Mesenchymal stem cell (in vitro differentiated cells and primary cell): ENCODE results near the gene TMUB1.
A peak's percentile ranks its signal among the peaks of the same experiment; 100 is the strongest.

Experiments
- DNase-seq: peaks from one replicate; pipeline ENCODE4 v3.0.0-alpha.2; 2013
- H2AFZ ChIP-seq: one replicate; pipeline ENCODE4 v1.6.1; 2013; ENCODE audit warnings: low read depth, mild to moderate bottlenecking, control low read depth, inconsistent platforms, low read length, moderate library complexity
- H2AK5ac ChIP-seq: 2 replicates; pipeline ENCODE4 v1.6.1; 2013; ENCODE audit warnings: low read length, moderate library complexity, mild to moderate bottlenecking, inconsistent platforms; ENCODE audit not compliant: severe bottlenecking
- H2BK120ac ChIP-seq: one replicate; pipeline ENCODE4 v1.6.1; 2013; ENCODE audit warnings: low read depth, mild to moderate bottlenecking, inconsistent platforms, low read length, moderate library complexity
- H2BK12ac ChIP-seq, 2 experiments: one replicate each; pipeline ENCODE4 v1.6.1; 2013; ENCODE audit warnings: inconsistent platforms in 2 of 2, low read length in 2 of 2, mild to moderate bottlenecking in 2 of 2, moderate library complexity in 2 of 2, control low read depth in 1 of 2
- H2BK15ac ChIP-seq: one replicate; pipeline ENCODE4 v1.6.1; 2013; ENCODE audit warnings: mild to moderate bottlenecking, low read depth, inconsistent platforms; ENCODE audit not compliant: poor library complexity, severe bottlenecking
- H2BK5ac ChIP-seq: 2 replicates; pipeline ENCODE4 v1.6.1; 2013; ENCODE audit warnings: low read depth, mild to moderate bottlenecking, low read length, control low read depth, inconsistent platforms; ENCODE audit not compliant: poor library complexity, severe bottlenecking
- H3K14ac ChIP-seq, 2 experiments: one replicate each; pipeline ENCODE4 v1.6.1; 2013; ENCODE audit warnings: inconsistent platforms in 2 of 2, low read length in 2 of 2, control low read depth in 1 of 2, mild to moderate bottlenecking in 1 of 2, moderate library complexity in 1 of 2
- H3K18ac ChIP-seq, 2 experiments: one replicate each; pipeline ENCODE4 v1.6.1; 2013; ENCODE audit warnings: inconsistent platforms in 2 of 2, low read length in 2 of 2, control low read depth in 1 of 2, low read depth in 1 of 2, mild to moderate bottlenecking in 1 of 2
- H3K23ac ChIP-seq, 2 experiments: one replicate each; pipeline ENCODE4 v1.6.1; 2013; ENCODE audit warnings: inconsistent platforms in 2 of 2, low read length in 2 of 2, mild to moderate bottlenecking in 2 of 2, moderate library complexity in 2 of 2, control low read depth in 1 of 2
- H3K27ac ChIP-seq: 2 replicates; pipeline ENCODE4 v1.5.1; 2013; ENCODE audit warnings: mild to moderate bottlenecking, moderate library complexity, low read length, control low read depth, inconsistent platforms; ENCODE audit not compliant: poor library complexity, severe bottlenecking
- H3K27me3 ChIP-seq, 2 experiments: 2 replicates each; pipeline versions ENCODE4 v1.6.1 to v1.7.0; 2013; ENCODE audit warnings: low read length in 2 of 2, mild to moderate bottlenecking in 2 of 2, moderate library complexity in 2 of 2, control low read depth in 1 of 2, inconsistent platforms in 1 of 2; ENCODE audit not compliant: control insufficient read depth in 1 of 2, insufficient read depth in 1 of 2
- H3K36me3 ChIP-seq, 2 experiments: 2 replicates each; pipeline versions ENCODE4 v1.6.1 to v1.7.0; 2013; ENCODE audit warnings: low read length in 2 of 2, control low read depth in 1 of 2, inconsistent platforms in 1 of 2, low read depth in 1 of 2, mild to moderate bottlenecking in 1 of 2; ENCODE audit not compliant: insufficient read depth in 2 of 2, control insufficient read depth in 1 of 2
- H3K4ac ChIP-seq, 2 experiments: one replicate each; pipeline ENCODE4 v1.6.1; 2013; ENCODE audit warnings: inconsistent platforms in 2 of 2, low read length in 2 of 2, mild to moderate bottlenecking in 2 of 2, moderate library complexity in 2 of 2, control low read depth in 1 of 2, low read depth in 1 of 2
- H3K4me1 ChIP-seq: 2 replicates; pipeline ENCODE4 v1.6.1; 2013; ENCODE audit warnings: low read depth, low read length, control low read depth; ENCODE audit not compliant: control insufficient read depth, insufficient read depth
- H3K4me2 ChIP-seq: 2 replicates; pipeline ENCODE4 v1.6.1; 2013; ENCODE audit warnings: low read length, mild to moderate bottlenecking, inconsistent platforms; ENCODE audit not compliant: poor library complexity, severe bottlenecking
- H3K4me3 ChIP-seq, 2 experiments: 2 replicates each; pipeline versions ENCODE4 v1.5.1 to v1.7.0; 2013; ENCODE audit warnings: low read length in 2 of 2, mild to moderate bottlenecking in 2 of 2, control low read depth in 1 of 2, low read depth in 1 of 2; ENCODE audit not compliant: insufficient read depth in 1 of 2
- H3K79me1 ChIP-seq: replicated peaks from 2 replicates; pipeline ENCODE4 v1.6.1; 2013; ENCODE audit warnings: mild to moderate bottlenecking, control low read depth, low read length, inconsistent platforms; ENCODE audit not compliant: poor library complexity, severe bottlenecking
- H3K9ac ChIP-seq: 2 replicates; pipeline ENCODE4 v1.7.0; 2013; ENCODE audit warnings: mild to moderate bottlenecking, low read length, moderate library complexity
- H3K9me3 ChIP-seq: 2 replicates; pipeline ENCODE4 v1.7.0; 2013; ENCODE audit warnings: mild to moderate bottlenecking, low read length; ENCODE audit not compliant: control insufficient read depth
- H4K8ac ChIP-seq: one replicate; pipeline ENCODE4 v1.6.1; 2013; ENCODE audit warnings: inconsistent platforms, mild to moderate bottlenecking, low read length, moderate library complexity
- H4K91ac ChIP-seq: one replicate; pipeline ENCODE4 v1.6.1; 2013; ENCODE audit warnings: mild to moderate bottlenecking, low read length, inconsistent platforms
- WGBS: methylation state at CpG from one replicate; pipeline ENCODE4 v1.1.7; 2013; ENCODE audit warnings: mixed read lengths; 5-methylcytosine and 5-hydroxymethylcytosine counted together

Gene TMUB1

DNA sequence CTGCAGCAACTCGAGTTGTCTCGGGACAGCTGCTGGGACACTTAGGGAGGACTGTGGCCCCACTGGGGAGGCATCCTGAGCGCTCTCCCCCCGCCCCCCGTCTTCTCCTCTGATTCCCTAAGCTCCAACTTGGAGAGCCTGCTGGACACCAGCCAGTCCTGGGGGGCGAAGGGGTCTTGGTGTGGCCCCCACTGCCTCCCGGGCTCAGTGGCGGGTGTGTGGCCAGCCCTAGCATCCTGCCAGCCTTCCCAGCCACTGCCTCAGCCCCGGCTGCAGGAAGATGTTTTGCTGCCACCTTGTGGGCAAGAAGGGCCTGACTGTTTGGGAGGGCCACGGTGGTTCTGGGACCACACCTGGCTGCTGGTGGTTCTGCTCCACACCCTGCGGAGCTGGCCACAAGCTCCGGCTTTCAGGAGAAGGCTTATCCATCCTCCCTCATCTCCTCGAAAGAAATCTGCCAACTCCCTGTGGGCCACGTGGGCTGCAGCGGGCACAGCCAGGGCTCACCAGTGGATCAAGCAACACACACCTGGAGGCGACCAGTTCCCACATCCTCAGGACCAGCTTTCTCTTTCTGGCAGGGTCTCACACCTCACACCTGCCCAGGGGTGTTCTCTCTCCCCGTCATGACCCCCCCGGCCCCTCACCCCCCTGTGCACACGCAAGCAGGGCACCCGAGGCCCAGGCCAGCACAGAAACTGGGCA is 27.8 kb upstream of the TMUB1 start:
- H3K79me1 ChIP-seq = peaks cover 49% of the 10 kb centered on the region
- H3K14ac ChIP-seq = no peak overlapping the region

GRCh38 chr7:151110236-151110940 is 27.1 kb upstream of the TMUB1 start:
- peak overlapping the region in 1 of 2 experiments; percentile 12 for H2BK12ac ChIP-seq
- no peak overlapping the region for H4K8ac ChIP-seq
- H2AK5ac ChIP-seq = no peak overlapping the region
- DNase-seq = no peak
- peak overlapping the region in 1 of 2 experiments; percentile 26 for H3K18ac ChIP-seq
- peak overlapping the region; percentile 78 for H3K9ac ChIP-seq
- peak overlapping the region; percentile 19 for H2BK15ac ChIP-seq
- peak overlapping the region in 1 of 2 experiments; percentile 28 for H3K23ac ChIP-seq
- no peak overlapping the region for H2BK120ac ChIP-seq
- H2AFZ ChIP-seq = no peak overlapping the region
- WGBS = 91% methylated on average over 11 of the region's 11 CpGs
- no peak overlapping the region for H3K14ac ChIP-seq
- no peak overlapping the region for H4K91ac ChIP-seq
- no peaks in the 10 kb centered on the region for H3K9me3 ChIP-seq
- peaks cover 33% of the 10 kb centered on the region for H3K4me1 ChIP-seq
- H3K79me1 ChIP-seq = peaks cover 46% of the 10 kb centered on the region
- peak overlapping the region in 1 of 2 experiments; percentile 30 for H3K4me3 ChIP-seq
- no peak overlapping the region for H3K27ac ChIP-seq
- H3K4me2 ChIP-seq = no peak overlapping the region
- H3K27me3 ChIP-seq = no peaks in the 10 kb centered on the region
- H3K36me3 ChIP-seq = peaks cover 3 to 22% of the 10 kb centered on the region in 2 experiments
- no peak overlapping the region for H2BK5ac ChIP-seq
- H3K4ac ChIP-seq = no peak overlapping the region

More for the DNA sequence above, 27.8 kb upstream of the TMUB1 start:
- Histone ChIP-seq H2BK15ac (peak overlapping the region; percentile 19), H3K18ac (no peak overlapping the region), H3K4ac (peak overlapping the region in 1 of 2 experiments; percentile 22), H2BK120ac (no peak overlapping the region), H4K91ac (peak overlapping the region; percentile 23), H3K36me3 (peaks cover 3 to 23% of the 10 kb centered on the region in 2 experiments), H3K9ac (peak overlapping the region; percentile 78), H3K4me1 (peaks cover 38% of the 10 kb centered on the region), H2BK5ac (no peak overlapping the region), H3K27me3 (no peaks in the 10 kb centered on the region), H3K4me3 (no peak overlapping the region), H4K8ac (peak overlapping the region; percentile 76), H3K9me3 (no peaks in the 10 kb centered on the region), H3K4me2 (no peak overlapping the region), H2BK12ac (peak overlapping the region in 1 of 2 experiments; percentile 37), H2AK5ac (peak overlapping the region; percentile 43), H2AFZ (no peak overlapping the region), H3K23ac (no peak overlapping the region), H3K27ac (no peak overlapping the region)
- WGBS = 41% methylated on average over 20 of the region's 20 CpGs
- peak; percentile 76 for DNase-seq

GRCh38 chr7:151109094-151110048 is 26.1 kb upstream of the TMUB1 start:
- no peak overlapping the region for H2AK5ac ChIP-seq
- H3K4me2 ChIP-seq = no peak overlapping the region
- peak overlapping the region; percentile 22 for H4K91ac ChIP-seq
- peak; percentile 74 for DNase-seq
- H3K36me3 ChIP-seq = peaks cover 3 to 26% of the 10 kb centered on the region in 2 experiments
- no peaks in the 10 kb centered on the region for H3K27me3 ChIP-seq
- no peak overlapping the region for H3K27ac ChIP-seq
- no peak overlapping the region for H4K8ac ChIP-seq
- no peak overlapping the region for H3K14ac ChIP-seq
- H3K9me3 ChIP-seq = no peaks in the 10 kb centered on the region
- no peak overlapping the region for H2BK12ac ChIP-seq
- H2AFZ ChIP-seq = no peak overlapping the region
- H3K23ac ChIP-seq = no peak overlapping the region
- H2BK120ac ChIP-seq = no peak overlapping the region
- no peak overlapping the region for H2BK15ac ChIP-seq
- no peak overlapping the region for H3K4ac ChIP-seq
- peaks cover 46% of the 10 kb centered on the region for H3K79me1 ChIP-seq
- peaks cover 36% of the 10 kb centered on the region for H3K4me1 ChIP-seq
- H2BK5ac ChIP-seq = no peak overlapping the region
- H3K4me3 ChIP-seq = peak overlapping the region in 1 of 2 experiments; percentile 30
- no peak overlapping the region for H3K18ac ChIP-seq
- 63% methylated on average over 14 of the region's 15 CpGs for WGBS
- peak overlapping the region; percentile 78 for H3K9ac ChIP-seq
